Activated effector memory CD4-positive, alpha-beta T cell treated with anti-CD3 and anti-CD28 coated beads, Interleukin-2, amount 50 U/mL, for 16 hours (primary cell): Measurements from ENCODE around the gene TSSC4.
A peak's percentile ranks its signal among the peaks of the same experiment; 100 is the strongest.

ENCODE experiments used
- DNase-seq: peaks from one replicate; pipeline ENCODE4 v3.0.0-alpha.2; 2020

TSSC4 gene

GRCh38 chr11:2435288-2436012 lies 34.9 kb downstream of the TSSC4 start:
- no peak for DNase-seq

GRCh38 chr11:2436013-2436520 lies 35.5 kb downstream of the TSSC4 start:
- no peak for DNase-seq

- DNase-seq = no peak
These were observed 36.0 kb downstream of the TSSC4 start for GRCh38 chr11:2436521-2437031.

GRCh38 chr11:2437516-2437915 lies 37.0 kb downstream of the TSSC4 start:
- DNase-seq = no peak

- no peak for DNase-seq
These were observed 39.3 kb downstream of the TSSC4 start for GRCh38 chr11:2439820-2440219.

GRCh38 chr11:2440646-2441045 lies 40.1 kb downstream of the TSSC4 start:
- DNase-seq = no peak

- no peak for DNase-seq
These were observed 40.6 kb downstream of the TSSC4 start for GRCh38 chr11:2441171-2441570.

- no peak for DNase-seq
These were observed 42.0 kb downstream of the TSSC4 start for GRCh38 chr11:2442589-2442988.

- DNase-seq = no peak
These were observed 42.9 kb downstream of the TSSC4 start for GRCh38 chr11:2443406-2443805.

GRCh38 chr11:2443881-2444820 lies 43.6 kb downstream of the TSSC4 start, which contains the start of gene TRPM5:
TSS of gene TRPM5 (minus strand) at chr11:2444514. CDS start at chr11:2423036, 21,478 bp downstream.
- peak; percentile 90 for DNase-seq

- DNase-seq = peak; percentile 73
These were observed 44.5 kb downstream of the TSSC4 start, which contains the start of gene KCNQ1 for GRCh38 chr11:2444821-2445745. TSS of gene KCNQ1 (plus strand) at chr11:2445008. CDS start at chr11:2445099, 91 bp downstream.

GRCh38 chr11:2445746-2446551 lies 45.4 kb downstream of the TSSC4 start:
- DNase-seq = no peak

- DNase-seq = no peak
These were observed 46.2 kb downstream of the TSSC4 start for GRCh38 chr11:2446590-2447252.

GRCh38 chr11:2447253-2447950 lies 46.9 kb downstream of the TSSC4 start:
- no peak for DNase-seq

GRCh38 chr11:2447951-2448650 lies 47.6 kb downstream of the TSSC4 start:
- DNase-seq = no peak

GRCh38 chr11:2448661-2449547 lies 48.4 kb downstream of the TSSC4 start:
- no peak for DNase-seq

GRCh38 chr11:2449548-2450320 lies 49.2 kb downstream of the TSSC4 start:
- no peak for DNase-seq
